HepG2 (cell line): ENCODE data around the gene CTNNA1. TPM values are rescaled to one million over a fixed set of nuclear protein-coding genes. Genes with fewer than 3 reads are reported as not detected.

Experiments
- HDAC6 ChIP-seq: fragments of 200-600 bp; sonication (generic); IDR thresholded peaks from 2 replicates; pipeline ENCODE4 v1.7.0; 2017; ENCODE audit warnings: mild to moderate bottlenecking, antibody characterized with exemption, low read length, low read depth
- HNF4A ChIP-seq: sonication (generic); formaldehyde crosslinking; IDR thresholded peaks from 2 replicates; pipeline ENCODE4 v1.4.0; 2020; ENCODE audit warnings: missing genetic modification reagents
- JUNB ChIP-seq: sonication (generic); formaldehyde crosslinking; IDR thresholded peaks from 2 replicates; pipeline ENCODE4 v1.8.0; 2022; ENCODE audit warnings: missing genetic modification reagents, mild to moderate bottlenecking, borderline replicate concordance
- KDM6A ChIP-seq: IDR thresholded peaks from 2 replicates; pipeline ENCODE4 v1.6.1; 2016; ENCODE audit warnings: low read depth
- MATR3 ChIP-seq: sonication (generic); formaldehyde crosslinking; IDR thresholded peaks from 2 replicates; pipeline ENCODE4 v1.4.0; 2020; ENCODE audit warnings: missing genetic modification reagents
- NFKB2 ChIP-seq: sonication (generic); formaldehyde crosslinking; IDR thresholded peaks from 2 replicates; pipeline ENCODE4 v1.4.0; 2020; ENCODE audit warnings: missing genetic modification reagents, borderline replicate concordance
- NPAS2 ChIP-seq: sonication (generic); formaldehyde crosslinking; IDR thresholded peaks from 2 replicates; pipeline ENCODE4 v1.8.0; 2022; ENCODE audit warnings: mild to moderate bottlenecking, missing genetic modification reagents, borderline replicate concordance
- PRPF4 ChIP-seq: fragments of 200-400 bp; formaldehyde crosslinking; IDR thresholded peaks from 2 replicates; pipeline ENCODE4 v1.6.1; 2016; ENCODE audit warnings: low read length, low read depth; ENCODE audit not compliant: poor library complexity, severe bottlenecking
- ZBTB42 ChIP-seq: sonication (generic); formaldehyde crosslinking; IDR thresholded peaks from 2 replicates; pipeline ENCODE4 v1.5.0; 2020; ENCODE audit warnings: mild to moderate bottlenecking, missing genetic modification reagents
- ZNF20 ChIP-seq: sonication (generic); formaldehyde crosslinking; IDR thresholded peaks from 2 replicates; pipeline ENCODE4 v1.4.0; 2020; ENCODE audit warnings: mild to moderate bottlenecking, moderate library complexity, missing genetic modification reagents
- ZNF251 ChIP-seq: sonication (generic); formaldehyde crosslinking; IDR thresholded peaks from 2 replicates; pipeline ENCODE4 v1.9.0; 2021; ENCODE audit warnings: mild to moderate bottlenecking, missing genetic modification reagents
- ZNF501 ChIP-seq: sonication (generic); formaldehyde crosslinking; IDR thresholded peaks from 2 replicates; pipeline ENCODE4 v1.5.1; 2020; ENCODE audit warnings: mild to moderate bottlenecking, moderate library complexity, missing genetic modification reagents
- ZNF546 ChIP-seq: sonication (generic); formaldehyde crosslinking; conservative IDR thresholded peaks from 2 replicates; pipeline ENCODE4 v1.8.1; 2023; ENCODE audit warnings: mild to moderate bottlenecking, missing genetic modification reagents
- ZNF780A ChIP-seq: sonication (generic); formaldehyde crosslinking; IDR thresholded peaks from 2 replicates; pipeline ENCODE4 v1.8.0; 2022; ENCODE audit warnings: mild to moderate bottlenecking, missing genetic modification reagents, moderate library complexity
- ZNF782 ChIP-seq: sonication (generic); formaldehyde crosslinking; IDR thresholded peaks from 2 replicates; pipeline ENCODE4 v1.4.0; 2020; ENCODE audit warnings: missing genetic modification reagents, mild to moderate bottlenecking, borderline replicate concordance
- polyA plus RNA-seq, 8 experiments: library from polyadenylated mRNA; depleted of rRNA in 3 of 8; stranded (reverse) in 7 of 8; unstranded in 1 of 8; fragments of >200 nt; fragmentation: Illumina TruSeq in 4 of 8; extraction: Trizol in 4 of 8; gene quantifications; 2 replicates each; pipeline versions ENCODE4 v1.2.1 to v1.2.3, GENCODE V29; 2011 to 2016; ENCODE audit warnings: low read depth in 4 of 8, missing spikeins in 1 of 8, mixed read lengths in 1 of 8; ENCODE audit not compliant: insufficient read depth in 1 of 8
- total RNA-seq, 5 experiments: library from RNA; depleted of rRNA; stranded (reverse); fragments of >200 nt; fragmentation: Illumina TruSeq; extraction: Trizol; gene quantifications; 2 replicates each; pipeline ENCODE4 v1.2.3, GENCODE V29; 2016; ENCODE audit warnings: low read depth in 1 of 5

CTNNA1 gene
- total and polyA plus RNA-seq, 2 of the 13 experiments (the other 11 are each of a cell fraction or from before 2014, with no cell fraction given), result 66.8 to 162 TPM

- TF ChIP-seq HDAC6 (no peak), HNF4A (no peak), ZNF780A (CRISPR knock-in tag) (no peak), MATR3 (CRISPR knock-in tag) (no peak), KDM6A (CRISPR knock-in tag) (no peak), NPAS2 (no peak), NFKB2 (CRISPR knock-in tag) (0 out of 2 replicates have a peak, but pooled peaks have one; percentile 21), ZNF546 (CRISPR knock-in tag) (peak; percentile 26; the same call in 1 of the 2 replicates), ZNF20 (CRISPR knock-in tag) (no peak), ZBTB42 (no peak), ZNF251 (CRISPR knock-in tag) (no peak), PRPF4 (no peak), JUNB (no peak), ZNF501 (CRISPR knock-in tag) (0 out of 2 replicates have a peak, but pooled peaks have one; percentile 5), ZNF782 (CRISPR knock-in tag) (0 out of 2 replicates have a peak, but pooled peaks have one; percentile 24)
Observed at GRCh38 chr5:138725153-138725817, 27.9 kb upstream of the CTNNA1 start (continued).
